ENCODE results near the gene INSIG2. TPM values are rescaled to one million over a fixed set of nuclear protein-coding genes. Genes with fewer than 3 reads are reported as not detected.

The INSIG2 gene
- total RNA-seq, 1 experiment from 2014 or later = 11.0 TPM

- H3K36me3 ChIP-seq = no peaks in the 10 kb centered on the region
- DNase-seq = no peak
- 0 out of 2 replicates have a peak, but pooled peaks cover 2% of the 10 kb centered on the region for H3K4me1 ChIP-seq
- H3K27ac ChIP-seq = no peak overlapping the region
- peaks cover 13% of the 10 kb centered on the region; the same call in 1 of the 2 replicates for H3K27me3 ChIP-seq
- no peaks in the 10 kb centered on the region for H3K9me3 ChIP-seq (replicated peaks)
- no peak overlapping the region for H3K4me3 ChIP-seq
These were observed 34.6 kb upstream of the INSIG2 start for GRCh38 chr2:118053681-118054080.

GRCh38 chr2:118054213-118055008 is 33.9 kb upstream of the INSIG2 start:
- no peak overlapping the region for H3K27ac ChIP-seq
- no peak overlapping the region for H3K4me3 ChIP-seq
- H3K9me3 ChIP-seq (replicated peaks) = no peaks in the 10 kb centered on the region
- H3K4me1 ChIP-seq = 0 out of 2 replicates have a peak, but pooled peaks cover 2% of the 10 kb centered on the region
- H3K27me3 ChIP-seq = peaks cover 8% of the 10 kb centered on the region; the same call in 1 of the 2 replicates
- H3K36me3 ChIP-seq = no peaks in the 10 kb centered on the region
- no peak for DNase-seq

- Histone ChIP-seq H3K27me3 (0 out of 2 replicates have a peak, but pooled peaks cover 8% of the 10 kb centered on the region), H3K36me3 (no peaks in the 10 kb centered on the region), H3K27ac (no peak overlapping the region), H3K4me1 (peaks cover 10% of the 10 kb centered on the region), H3K4me3 (no peak overlapping the region), H3K9me3 (replicated peaks) (no peaks in the 10 kb centered on the region)
- no peak for DNase-seq
These were observed 32.6 kb upstream of the INSIG2 start for GRCh38 chr2:118055512-118056164.

GRCh38 chr2:118056165-118056534 is 32.1 kb upstream of the INSIG2 start:
- no peak overlapping the region for H3K4me3 ChIP-seq
- DNase-seq = no peak
- peaks cover 13% of the 10 kb centered on the region for H3K4me1 ChIP-seq
- no peak overlapping the region for H3K27ac ChIP-seq
- 0 out of 2 replicates have a peak, but pooled peaks cover 6% of the 10 kb centered on the region for H3K27me3 ChIP-seq
- H3K36me3 ChIP-seq = no peaks in the 10 kb centered on the region
- H3K9me3 ChIP-seq (replicated peaks) = no peaks in the 10 kb centered on the region

- Histone ChIP-seq H3K27ac (no peak overlapping the region), H3K4me1 (peaks cover 13% of the 10 kb centered on the region), H3K36me3 (no peaks in the 10 kb centered on the region), H3K9me3 (replicated peaks) (no peaks in the 10 kb centered on the region), H3K4me3 (no peak overlapping the region), H3K27me3 (0 out of 2 replicates have a peak, but pooled peaks cover 6% of the 10 kb centered on the region)
- DNase-seq = no peak
These were observed 31.5 kb upstream of the INSIG2 start for GRCh38 chr2:118056801-118057200.

GRCh38 chr2:118058951-118059350 is 29.3 kb upstream of the INSIG2 start:
- H3K36me3 ChIP-seq = no peaks in the 10 kb centered on the region
- no peaks in the 10 kb centered on the region for H3K27me3 ChIP-seq
- H3K27ac ChIP-seq = no peak overlapping the region
- DNase-seq = no peak
- H3K4me3 ChIP-seq = no peak overlapping the region
- H3K4me1 ChIP-seq = peaks cover 13% of the 10 kb centered on the region
- no peaks in the 10 kb centered on the region for H3K9me3 ChIP-seq (replicated peaks)

- H3K36me3 ChIP-seq = no peaks in the 10 kb centered on the region
These were observed 28.3 kb upstream of the INSIG2 start for GRCh38 chr2:118059919-118060478.

DNA sequence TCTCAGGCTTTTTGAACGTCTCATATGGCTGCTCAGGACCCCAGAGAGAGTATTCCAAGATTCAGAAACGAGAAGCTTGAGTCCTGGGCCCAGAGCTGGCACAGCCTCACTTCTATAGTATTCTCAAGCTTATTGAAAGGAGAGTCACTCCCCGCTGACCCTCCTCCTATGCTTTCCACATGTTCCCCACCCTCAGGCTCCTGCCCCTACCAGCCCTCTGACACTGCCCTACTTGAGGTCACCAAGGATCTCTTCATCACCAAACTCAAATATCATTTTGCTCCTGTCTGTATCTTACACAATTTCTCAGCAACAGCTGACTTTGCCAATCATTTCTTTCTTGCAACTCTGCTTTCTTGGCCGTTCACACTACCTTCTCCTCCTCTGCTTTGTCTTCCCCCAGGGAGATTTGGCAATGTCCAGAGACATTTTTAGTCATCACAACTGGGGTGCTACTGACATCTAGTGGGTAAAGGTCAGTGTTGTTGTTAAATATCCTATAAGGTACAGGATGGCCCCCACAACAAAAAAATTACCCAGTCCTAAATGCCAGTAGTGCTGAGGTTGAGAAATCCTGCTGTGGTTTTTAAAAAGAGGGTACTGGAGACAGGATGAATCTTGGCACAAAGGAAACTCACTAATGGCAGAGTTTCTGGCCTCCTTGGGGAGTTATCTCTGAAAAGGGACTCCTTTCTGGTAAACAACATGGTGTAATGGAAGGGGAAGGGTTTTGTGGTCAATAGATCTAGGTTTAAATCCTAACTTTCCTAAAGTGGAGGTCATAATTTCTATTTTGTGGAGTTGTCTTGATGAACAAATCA is 26.9 kb upstream of the INSIG2 start:
- Histone ChIP-seq H3K9me3 (replicated peaks) (no peaks in the 10 kb centered on the region), H3K4me3 (no peak overlapping the region), H3K36me3 (no peaks in the 10 kb centered on the region), H3K27ac (no peak overlapping the region), H3K4me1 (peaks cover 13% of the 10 kb centered on the region), H3K27me3 (no peaks in the 10 kb centered on the region; the same call in 1 of the 2 replicates)
- peak; percentile 19 to 55 for DNase-seq

More at GRCh38 chr2:118059919-118060478, 28.3 kb upstream of the INSIG2 start:
- Histone ChIP-seq H3K9me3 (replicated peaks) (no peaks in the 10 kb centered on the region), H3K4me1 (peaks cover 13% of the 10 kb centered on the region), H3K27ac (no peak overlapping the region), H3K4me3 (no peak overlapping the region), H3K27me3 (no peaks in the 10 kb centered on the region)
- DNase-seq = peak; percentile 6 to 45

- Histone ChIP-seq H3K4me3 (no peak overlapping the region), H3K4me1 (peaks cover 13% of the 10 kb centered on the region)
These were observed 26.2 kb upstream of the INSIG2 start for GRCh38 chr2:118062048-118062447.

DNA sequence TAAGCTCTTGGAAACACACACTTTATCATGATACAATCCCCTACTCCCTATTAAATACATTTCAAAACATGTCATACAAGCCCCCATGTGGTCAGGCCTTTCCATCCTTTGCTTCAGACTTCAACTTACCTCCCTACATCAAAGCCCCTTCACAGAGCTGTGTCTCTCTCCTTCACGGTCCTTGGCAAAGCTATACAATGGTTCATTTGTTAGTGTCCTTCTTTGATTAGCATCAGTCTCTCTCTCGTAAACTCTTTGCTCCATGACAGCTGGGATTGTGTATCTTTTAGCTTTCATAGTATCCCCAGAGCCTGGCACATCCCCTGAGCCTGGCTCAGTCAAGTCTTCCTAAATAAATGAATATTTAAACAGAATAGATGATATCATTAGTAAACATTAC is 25.6 kb upstream of the INSIG2 start:
- Histone ChIP-seq H3K27me3 (peaks cover under 1% of the 10 kb centered on the region; the same call in 1 of the 2 replicates), H3K4me1 (peaks cover 13% of the 10 kb centered on the region), H3K36me3 (no peaks in the 10 kb centered on the region), H3K9me3 (replicated peaks) (no peaks in the 10 kb centered on the region), H3K4me3 (no peak overlapping the region), H3K27ac (no peak overlapping the region)
- peak in 1 of 2 experiments; percentile 13 for DNase-seq

More at GRCh38 chr2:118062048-118062447, 26.2 kb upstream of the INSIG2 start:
- no peak overlapping the region for H3K27ac ChIP-seq
- H3K9me3 ChIP-seq (replicated peaks) = no peaks in the 10 kb centered on the region
- H3K27me3 ChIP-seq = no peaks in the 10 kb centered on the region; the same call in 1 of the 2 replicates
- DNase-seq = no peak
- no peaks in the 10 kb centered on the region for H3K36me3 ChIP-seq

DNA sequence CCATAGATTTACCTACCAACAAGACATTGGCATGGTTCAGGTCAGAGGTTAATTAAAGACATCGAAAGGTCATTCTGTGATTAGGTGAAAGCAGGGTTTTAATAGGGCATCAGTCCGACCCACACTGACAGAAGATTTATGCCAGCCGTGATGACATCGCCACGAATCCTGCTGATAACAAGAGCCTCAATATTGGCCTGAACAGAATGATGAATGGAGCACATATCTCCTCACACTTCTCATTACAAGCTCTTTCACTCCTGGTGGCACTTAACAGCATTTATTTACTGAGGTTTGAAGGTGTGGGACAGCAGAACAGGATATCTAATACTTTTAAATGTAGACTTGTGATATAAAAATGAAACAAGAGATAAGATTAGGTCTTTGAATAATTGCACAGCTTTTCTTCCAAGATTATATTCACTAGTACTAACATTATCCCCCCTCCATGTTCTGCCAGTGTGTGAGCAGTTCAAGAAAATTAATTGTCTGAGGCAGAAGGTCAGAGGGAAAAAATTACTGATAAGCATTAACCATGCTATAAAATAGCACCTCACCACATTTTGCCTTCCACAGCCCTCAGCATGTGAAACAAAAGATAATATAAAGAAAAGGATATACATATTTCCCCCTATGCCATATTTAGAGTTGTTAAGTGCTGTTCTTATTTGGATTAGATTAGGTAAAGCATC is 23.1 kb upstream of the INSIG2 start:
- Histone ChIP-seq H3K4me3 (no peak overlapping the region), H3K27ac (no peak overlapping the region), H3K9me3 (replicated peaks) (no peaks in the 10 kb centered on the region), H3K27me3 (peaks cover 5% of the 10 kb centered on the region; the same call in 1 of the 2 replicates), H3K36me3 (no peaks in the 10 kb centered on the region), H3K4me1 (peaks cover 7% of the 10 kb centered on the region)
- no peak for DNase-seq

- no peaks in the 10 kb centered on the region for H3K4me1 ChIP-seq
- H3K9me3 ChIP-seq (replicated peaks) = no peaks in the 10 kb centered on the region
- H3K36me3 ChIP-seq = no peaks in the 10 kb centered on the region
- no peak overlapping the region for H3K27ac ChIP-seq
- DNase-seq = no peak
- H3K4me3 ChIP-seq = no peak overlapping the region
- H3K27me3 ChIP-seq = peaks cover 5% of the 10 kb centered on the region; the same call in 1 of the 2 replicates
These were observed 22.3 kb upstream of the INSIG2 start for GRCh38 chr2:118065921-118066511.

GRCh38 chr2:118077636-118078247 is 10.5 kb upstream of the INSIG2 start:
- H3K36me3 ChIP-seq = no peaks in the 10 kb centered on the region
- no peak overlapping the region for H3K4me3 ChIP-seq
- no peak for DNase-seq
- H3K9me3 ChIP-seq (replicated peaks) = no peaks in the 10 kb centered on the region
- no peak overlapping the region for H3K27ac ChIP-seq
- H3K4me1 ChIP-seq = no peaks in the 10 kb centered on the region
- peaks cover 9% of the 10 kb centered on the region for H3K27me3 ChIP-seq

Data from SJCRH30 (cell line).